GM12865 (cell line): ENCODE results near the gene SNCAIP.

Source experiments
- DNase-seq: peaks from one replicate; pipeline ENCODE4 v3.0.0; 2010; ENCODE audit warnings: low read depth
- H3K4me3 ChIP-seq: 2 replicates; pipeline ENCODE4 v1.5.1; 2011; ENCODE audit warnings: mild to moderate bottlenecking, low read depth, low read length, control low read depth
- CTCF ChIP-seq: IDR thresholded peaks from 2 replicates; pipeline ENCODE4 v1.5.1; 2011; ENCODE audit warnings: low read length, control low read depth, low read depth, inconsistent platforms; ENCODE audit not compliant: insufficient read depth; ENCODE audit errors: missing control alignments

SNCAIP gene

GRCh38 chr5:122400341-122400740, 88.3 kb downstream of the SNCAIP start:
- H3K4me3 ChIP-seq: no peak overlapping the region
- no peak for TF ChIP-seq CTCF
- no peak for DNase-seq

- DNase-seq: no peak
- no peak overlapping the region for H3K4me3 ChIP-seq
- no peak for TF ChIP-seq CTCF
Measured at GRCh38 chr5:122400938-122401337, 88.9 kb downstream of the SNCAIP start.

GRCh38 chr5:122401976-122402725, 90.1 kb downstream of the SNCAIP start:
- no peak for DNase-seq
- H3K4me3 ChIP-seq: no peak overlapping the region
- TF ChIP-seq CTCF: no peak

GRCh38 chr5:122402955-122403685, 91.1 kb downstream of the SNCAIP start:
- no peak for DNase-seq
- H3K4me3 ChIP-seq: no peak overlapping the region
- TF ChIP-seq CTCF: no peak

- no peak overlapping the region for H3K4me3 ChIP-seq
- DNase-seq: no peak
- TF ChIP-seq CTCF: no peak
Measured at GRCh38 chr5:122404018-122404417, 92.0 kb downstream of the SNCAIP start.

- no peak for TF ChIP-seq CTCF
- H3K4me3 ChIP-seq: no peak overlapping the region
- DNase-seq: no peak
Measured at GRCh38 chr5:122404653-122405362, 92.8 kb downstream of the SNCAIP start.
